IPS-18a (cell line): ENCODE measurements around the gene MYL6.
A peak's percentile ranks its signal among the peaks of the same experiment; 100 is the strongest.

Experiments
- H3K27ac ChIP-seq: one replicate; pipeline ENCODE4 v1.5.1; 2013; ENCODE audit warnings: low read length
- H3K27me3 ChIP-seq: one replicate; pipeline ENCODE4 v1.6.1; 2013; ENCODE audit warnings: mild to moderate bottlenecking, low read length; ENCODE audit not compliant: control insufficient read depth, insufficient read depth
- H3K36me3 ChIP-seq: one replicate; pipeline ENCODE4 v1.6.1; 2013; ENCODE audit warnings: low read depth, low read length; ENCODE audit not compliant: control insufficient read depth
- H3K4me1 ChIP-seq: one replicate; pipeline ENCODE4 v1.6.1; 2013; ENCODE audit warnings: low read depth, low read length; ENCODE audit not compliant: control insufficient read depth
- H3K4me3 ChIP-seq: one replicate; pipeline ENCODE4 v1.5.1; 2013; ENCODE audit warnings: low read length
- H3K9ac ChIP-seq: one replicate; pipeline ENCODE4 v1.6.1; 2013; ENCODE audit warnings: mild to moderate bottlenecking, low read length, moderate library complexity
- H3K9me3 ChIP-seq: one replicate; pipeline ENCODE4 v1.6.1; 2013; ENCODE audit warnings: low read depth, low read length; ENCODE audit not compliant: control insufficient read depth

MYL6 gene

GRCh38 chr12:56137853-56138571 lies 20.1 kb upstream of the MYL6 start:
- Histone ChIP-seq H3K4me3 (no peak overlapping the region), H3K27ac (no peak overlapping the region), H3K9ac (no peak overlapping the region), H3K27me3 (no peaks in the 10 kb centered on the region), H3K36me3 (peaks cover 69% of the 10 kb centered on the region), H3K9me3 (no peaks in the 10 kb centered on the region), H3K4me1 (no peaks in the 10 kb centered on the region)

GRCh38 chr12:56141946-56142784 lies 16.0 kb upstream of the MYL6 start:
- Histone ChIP-seq H3K9me3 (no peaks in the 10 kb centered on the region), H3K27ac (no peak overlapping the region), H3K36me3 (peaks cover 63% of the 10 kb centered on the region), H3K9ac (no peak overlapping the region), H3K4me3 (no peak overlapping the region), H3K4me1 (no peaks in the 10 kb centered on the region), H3K27me3 (no peaks in the 10 kb centered on the region)

- no peaks in the 10 kb centered on the region for H3K4me1 ChIP-seq
- H3K4me3 ChIP-seq: no peak overlapping the region
- peaks cover 52% of the 10 kb centered on the region for H3K36me3 ChIP-seq
- no peaks in the 10 kb centered on the region for H3K9me3 ChIP-seq
- H3K27me3 ChIP-seq: no peaks in the 10 kb centered on the region
- H3K27ac ChIP-seq: no peak overlapping the region
- no peak overlapping the region for H3K9ac ChIP-seq
Measured at GRCh38 chr12:56143217-56143616, 14.9 kb upstream of the MYL6 start.

DNA sequence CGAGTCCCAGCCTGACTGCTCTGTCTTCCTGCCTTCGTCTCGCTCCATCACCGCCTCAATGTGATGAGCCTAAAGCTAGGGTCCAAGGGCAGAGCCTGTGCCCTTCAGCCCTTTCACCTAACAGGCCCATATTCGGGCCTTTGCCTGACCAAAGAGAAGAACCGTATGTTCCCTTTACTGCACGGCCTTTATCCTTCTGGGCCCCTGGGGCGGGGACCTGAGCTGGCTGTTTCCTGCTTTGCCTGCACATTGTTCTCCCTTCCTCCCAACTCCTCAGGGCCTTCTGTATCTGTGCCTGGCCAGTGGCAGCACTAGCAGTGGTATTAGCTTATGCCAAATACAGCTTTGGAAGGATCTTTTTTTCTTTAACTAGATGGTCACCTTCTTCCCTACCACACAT lies 14.3 kb upstream of the MYL6 start:
- no peak overlapping the region for H3K4me3 ChIP-seq
- no peaks in the 10 kb centered on the region for H3K9me3 ChIP-seq
- peaks cover 46% of the 10 kb centered on the region for H3K36me3 ChIP-seq
- H3K9ac ChIP-seq: no peak overlapping the region
- no peak overlapping the region for H3K27ac ChIP-seq
- no peaks in the 10 kb centered on the region for H3K4me1 ChIP-seq
- H3K27me3 ChIP-seq: no peaks in the 10 kb centered on the region

DNA sequence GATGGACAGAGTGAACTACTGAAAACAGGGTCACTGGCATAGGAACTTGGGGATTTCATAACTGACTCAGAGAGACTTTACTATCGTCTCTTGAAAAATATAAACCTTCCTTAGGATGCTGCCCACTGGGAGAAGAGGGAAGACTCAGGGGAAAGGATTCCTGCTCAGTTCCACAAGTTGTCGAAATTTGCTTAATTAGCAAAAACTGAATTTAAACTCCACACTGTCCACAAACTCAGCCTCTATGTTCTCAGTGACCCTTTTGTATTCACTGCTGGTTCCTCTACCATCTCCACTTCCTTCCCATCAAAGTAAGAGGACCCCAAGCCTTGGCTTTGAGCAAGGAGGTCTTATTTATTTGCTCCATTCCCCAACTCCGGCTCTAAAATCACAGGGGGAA lies 12.9 kb upstream of the MYL6 start:
- Histone ChIP-seq H3K27ac (no peak overlapping the region), H3K36me3 (peaks cover 36% of the 10 kb centered on the region), H3K4me1 (no peaks in the 10 kb centered on the region), H3K9me3 (no peaks in the 10 kb centered on the region), H3K9ac (no peak overlapping the region), H3K4me3 (no peak overlapping the region), H3K27me3 (no peaks in the 10 kb centered on the region)

DNA sequence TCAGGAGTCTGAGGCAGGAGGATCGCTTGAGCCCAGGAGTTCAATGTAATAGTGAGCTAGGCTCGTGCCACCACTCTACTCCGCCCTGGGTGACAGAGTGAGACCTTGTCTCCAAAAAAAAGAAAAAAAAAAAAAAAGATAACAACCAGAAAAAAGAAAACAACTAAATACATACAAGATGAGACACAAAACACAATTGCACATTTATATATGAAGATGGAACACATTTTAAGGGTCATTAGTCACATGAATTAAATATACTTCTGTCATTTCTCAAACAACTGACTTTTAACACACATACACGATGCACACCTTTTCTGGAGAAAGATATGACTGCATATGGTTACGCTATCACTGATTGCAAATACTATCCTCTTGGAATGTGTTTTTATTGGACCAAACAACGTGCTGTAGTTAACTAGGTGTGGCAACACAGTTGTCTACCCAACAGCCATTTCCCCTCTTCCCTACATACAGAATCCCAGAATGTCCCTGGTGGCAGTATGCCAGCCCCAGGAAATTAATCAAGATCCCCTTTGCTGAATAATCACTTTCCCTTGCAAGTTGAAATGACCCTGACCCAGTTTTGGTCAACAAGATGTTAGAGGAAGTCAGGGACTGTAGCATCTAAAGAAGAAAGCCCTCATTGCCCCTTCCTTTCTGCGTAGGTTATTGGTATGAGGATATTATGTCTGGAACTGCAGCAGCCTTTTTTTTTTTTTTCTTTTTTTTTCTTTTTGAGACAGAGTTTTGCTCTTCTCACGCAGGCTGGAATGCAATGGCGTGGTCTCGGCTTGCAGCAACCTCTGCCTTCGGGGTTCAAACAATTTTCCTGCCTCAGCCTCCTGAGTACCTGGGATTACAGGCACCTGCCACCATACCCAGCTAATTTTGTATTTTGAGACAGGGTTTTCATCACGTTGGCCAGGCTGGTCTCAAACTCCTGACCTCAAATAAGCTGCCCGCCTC lies 11.4 kb upstream of the MYL6 start:
- H3K27me3 ChIP-seq: no peaks in the 10 kb centered on the region
- peaks cover 27% of the 10 kb centered on the region for H3K36me3 ChIP-seq
- no peaks in the 10 kb centered on the region for H3K9me3 ChIP-seq
- no peak overlapping the region for H3K4me3 ChIP-seq
- no peak overlapping the region for H3K9ac ChIP-seq
- no peaks in the 10 kb centered on the region for H3K4me1 ChIP-seq
- no peak overlapping the region for H3K27ac ChIP-seq

DNA sequence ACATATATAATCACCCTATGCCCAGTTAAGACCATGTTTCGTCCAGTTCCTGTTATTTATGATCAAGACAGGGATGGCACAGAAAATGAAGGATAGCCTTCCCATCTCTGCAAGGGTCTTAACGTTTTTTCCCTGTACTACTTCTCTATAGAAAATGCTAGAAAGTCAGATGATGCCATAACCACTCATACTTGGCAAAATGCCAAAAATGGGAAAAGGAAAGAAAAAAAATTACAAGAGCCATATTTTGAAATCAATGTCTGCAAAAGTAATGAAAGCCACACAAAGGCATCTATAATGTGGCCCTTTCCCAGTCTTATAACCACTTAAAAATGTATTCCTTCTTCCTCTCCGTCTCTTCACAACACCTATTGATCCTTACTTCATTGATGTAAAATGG lies 7.6 kb upstream of the MYL6 start:
- Histone ChIP-seq H3K36me3 (peaks cover 10% of the 10 kb centered on the region), H3K9me3 (no peaks in the 10 kb centered on the region), H3K27ac (no peak overlapping the region), H3K27me3 (no peaks in the 10 kb centered on the region), H3K4me1 (peaks cover 5% of the 10 kb centered on the region), H3K4me3 (no peak overlapping the region), H3K9ac (no peak overlapping the region)

DNA sequence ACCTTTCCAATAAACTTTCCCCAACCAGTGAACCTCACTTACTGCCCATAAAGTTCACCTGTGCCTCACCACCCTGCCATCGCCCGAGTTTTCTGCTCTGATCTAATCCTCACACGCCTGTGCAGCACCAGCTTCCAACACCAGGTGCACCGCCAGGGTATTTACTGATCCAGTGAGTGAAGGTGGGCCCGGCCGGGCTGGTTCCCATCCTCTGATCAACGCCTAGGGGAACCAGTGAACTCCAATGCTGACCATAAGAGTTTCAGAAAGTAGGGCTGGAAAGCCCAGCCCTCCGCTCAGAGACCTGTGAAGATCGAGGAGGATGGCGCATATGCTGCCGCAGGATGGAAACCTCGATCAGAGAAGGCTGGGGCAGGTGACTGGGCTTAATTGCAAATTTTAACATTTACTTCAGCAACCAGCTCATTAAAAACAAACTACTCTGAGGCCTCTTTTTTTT lies 6.5 kb upstream of the MYL6 start:
- peak overlapping the region; percentile 1 for H3K27ac ChIP-seq

DNA sequence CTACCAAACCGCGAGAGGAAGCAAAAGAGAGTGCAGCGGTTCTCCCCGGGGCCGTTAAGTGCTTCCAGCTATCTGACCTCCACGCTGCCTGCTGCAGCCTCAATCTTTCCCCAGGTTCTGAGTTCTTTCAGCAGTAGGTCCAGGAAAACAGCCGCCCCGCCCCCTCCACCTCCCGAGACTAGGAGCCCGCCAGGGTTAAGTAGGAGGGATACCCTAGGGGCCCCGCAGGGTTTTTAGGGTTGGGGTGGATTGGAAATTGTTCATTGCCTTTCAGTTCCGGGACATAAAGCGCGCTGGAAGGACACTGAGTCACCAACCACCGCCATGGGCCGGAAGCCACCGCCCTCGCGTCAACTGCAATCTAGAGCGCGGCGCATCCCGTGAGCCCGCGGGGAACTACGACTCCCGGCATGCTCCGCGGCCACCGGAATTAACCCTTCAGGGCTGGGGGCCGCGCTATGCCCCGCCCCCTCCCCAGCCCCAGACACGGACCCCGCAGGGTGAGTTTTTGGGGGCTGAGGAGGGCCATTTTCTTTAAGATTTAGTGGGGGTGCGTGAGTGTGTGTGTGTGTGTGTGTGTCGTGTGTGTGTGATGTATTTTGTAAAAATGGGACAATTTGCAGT lies 5.9 kb upstream of the MYL6 start, which contains the start of gene MYL6B:
Gene MYL6B (plus strand): TSS at position 456 of the 624 bp plus-strand sequence. CDS start 1,332 bp downstream, outside the sequence.
- Histone ChIP-seq H3K27ac (peak within 1 kb of the TSS; percentile 9), H3K36me3 (peaks cover 12% of the 10 kb centered on the region), H3K27me3 (no peaks in the 10 kb centered on the region), H3K4me3 (peak within 1 kb of the TSS; percentile 78), H3K9me3 (no peaks in the 10 kb centered on the region), H3K9ac (peak within 1 kb of the TSS; percentile 85), H3K4me1 (peaks cover 5% of the 10 kb centered on the region)

More for the DNA sequence above, 6.5 kb upstream of the MYL6 start:
- H3K9me3 ChIP-seq: no peaks in the 10 kb centered on the region
- H3K27me3 ChIP-seq: no peaks in the 10 kb centered on the region
- H3K4me3 ChIP-seq: peak overlapping the region; percentile 78
- peaks cover 5% of the 10 kb centered on the region for H3K4me1 ChIP-seq
- H3K36me3 ChIP-seq: peaks cover 12% of the 10 kb centered on the region
- peak overlapping the region; percentile 85 for H3K9ac ChIP-seq

DNA sequence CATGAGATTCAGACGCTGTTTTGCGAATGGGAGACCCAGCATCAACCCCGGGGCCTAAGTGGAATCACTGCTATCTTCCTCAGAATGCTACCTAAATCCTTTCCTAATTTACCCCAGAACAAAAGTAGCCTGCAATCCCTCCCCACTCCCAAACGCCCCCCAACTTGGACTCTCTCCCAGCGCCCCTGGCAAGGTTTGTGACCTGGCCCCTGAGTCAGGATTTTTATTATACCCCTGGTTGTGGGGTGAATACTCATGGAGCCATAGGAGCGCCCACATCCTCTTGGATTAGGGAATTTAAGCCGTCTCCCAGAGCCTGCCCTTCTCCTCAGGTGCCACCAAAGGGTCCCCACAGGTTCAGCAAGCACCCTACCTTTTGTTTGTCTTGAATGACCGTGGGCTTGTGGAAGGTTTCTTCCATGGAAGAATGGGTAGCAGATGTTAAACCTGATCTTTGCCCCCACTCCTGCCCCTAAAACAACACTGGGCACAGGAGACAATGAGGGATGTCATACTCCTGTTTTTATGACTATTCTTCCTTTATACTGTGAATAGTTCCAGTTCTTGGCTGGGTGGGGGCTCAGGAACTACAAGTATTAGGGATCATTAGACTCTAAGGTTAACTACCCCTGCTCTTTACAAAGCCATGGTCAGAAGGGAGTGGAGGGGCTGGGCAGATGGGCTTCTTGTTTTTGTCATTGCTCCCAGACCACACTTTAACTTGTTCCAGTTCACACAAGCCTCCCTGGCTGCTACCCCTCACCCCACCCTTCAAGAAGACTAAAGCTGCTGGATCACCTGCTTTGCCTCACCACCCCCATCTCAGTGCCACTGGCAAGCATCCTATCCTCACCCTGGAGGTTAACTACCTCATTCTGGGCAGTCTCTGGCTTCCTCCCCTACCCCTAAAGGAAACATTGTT lies 5.1 kb upstream of the MYL6 start:
- H3K4me1 ChIP-seq: peaks cover 5% of the 10 kb centered on the region
- peak overlapping the region; percentile 85 for H3K9ac ChIP-seq
- H3K27ac ChIP-seq: peak overlapping the region; percentile 9
- H3K9me3 ChIP-seq: no peaks in the 10 kb centered on the region
- peak overlapping the region; percentile 78 for H3K4me3 ChIP-seq
- H3K27me3 ChIP-seq: no peaks in the 10 kb centered on the region
- peaks cover 12% of the 10 kb centered on the region for H3K36me3 ChIP-seq
